ENCODE measurements around the gene CD8B2.
A peak's percentile ranks its signal among the peaks of the same experiment; 100 is the strongest.
"Not testable (repeated sequence)": the region's sequence is repeated elsewhere in the genome, so short reads cannot be mapped to it uniquely, and the experiment has no call there.

The CD8B2 gene

GRCh38 chr2:106486551-106487385, at the start of gene CD8B2:
Gene CD8B2, plus strand, starts transcription at chr2:106487364. Its CDS starts 63 bp downstream, at chr2:106487427.
- in situ Hi-C loops (cut with HindIII; ENCODE audit: low pct_unique_long_range_greater_than_20kb, low sequenced_read_pairs); DNase-seq (ENCODE audit: low read depth in 1 of 2, low spot score in 1 of 2): not testable (repeated sequence)

DNA sequence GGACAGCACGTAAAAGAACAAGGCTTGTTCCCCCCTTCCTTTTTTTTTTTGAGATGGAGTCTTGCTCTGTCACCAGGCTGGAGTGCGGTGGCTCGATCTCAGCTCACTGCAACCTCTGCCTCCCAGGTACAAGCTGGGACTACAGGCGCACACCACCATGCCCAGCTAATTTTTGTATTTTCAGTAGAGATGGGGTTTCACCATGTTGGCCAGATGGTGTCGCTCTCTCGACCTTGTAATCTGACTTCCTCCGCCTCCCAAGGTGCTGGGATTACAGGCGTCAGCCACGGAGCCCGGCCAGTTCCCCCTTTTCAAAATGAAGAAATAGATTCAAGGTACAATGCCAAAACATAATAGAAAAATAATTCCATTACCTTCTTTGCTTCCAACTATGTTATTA, 25.3 kb upstream of the CD8B2 start:
- DNase-seq (ENCODE audit: low read depth in 1 of 2, low spot score in 1 of 2); in situ Hi-C loops (cut with HindIII; ENCODE audit: low pct_unique_long_range_greater_than_20kb, low sequenced_read_pairs): not testable (repeated sequence)

GRCh38 chr2:106467516-106467915, 19.6 kb upstream of the CD8B2 start:
- DNase-seq (ENCODE audit: low read depth in 1 of 2, low spot score in 1 of 2); in situ Hi-C loops (cut with HindIII; ENCODE audit: low pct_unique_long_range_greater_than_20kb, low sequenced_read_pairs): not testable (repeated sequence)

DNA sequence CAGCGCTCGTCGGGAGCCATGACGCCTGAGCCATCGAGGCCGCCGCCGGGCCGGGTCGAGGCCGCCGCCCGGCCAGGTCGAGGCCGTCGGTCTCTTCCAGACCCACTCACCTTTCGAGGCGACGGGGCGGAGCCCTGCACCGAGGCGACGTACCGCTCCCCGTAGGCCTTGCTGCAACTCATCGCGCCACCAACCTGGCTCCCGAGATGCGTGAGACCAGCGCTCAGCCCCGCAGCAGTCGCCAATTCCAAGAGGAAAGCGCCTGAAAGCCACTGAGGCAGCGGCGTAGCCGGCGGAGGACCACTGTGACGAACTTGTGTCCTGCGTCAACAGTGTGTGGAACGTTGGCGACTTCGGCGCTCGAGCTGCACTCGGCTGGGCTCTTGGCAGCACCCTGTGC, 19.1 kb upstream of the CD8B2 start, which contains the start of gene RGPD3:
RGPD3 (minus strand) TSS at position 307 of the 400 bp plus-strand sequence; CDS start at position 182, 125 bp downstream.
- in situ Hi-C loops (cut with HindIII; ENCODE audit: low pct_unique_long_range_greater_than_20kb, low sequenced_read_pairs); DNase-seq (ENCODE audit: low read depth in 1 of 2, low spot score in 1 of 2): not testable (repeated sequence)

DNA sequence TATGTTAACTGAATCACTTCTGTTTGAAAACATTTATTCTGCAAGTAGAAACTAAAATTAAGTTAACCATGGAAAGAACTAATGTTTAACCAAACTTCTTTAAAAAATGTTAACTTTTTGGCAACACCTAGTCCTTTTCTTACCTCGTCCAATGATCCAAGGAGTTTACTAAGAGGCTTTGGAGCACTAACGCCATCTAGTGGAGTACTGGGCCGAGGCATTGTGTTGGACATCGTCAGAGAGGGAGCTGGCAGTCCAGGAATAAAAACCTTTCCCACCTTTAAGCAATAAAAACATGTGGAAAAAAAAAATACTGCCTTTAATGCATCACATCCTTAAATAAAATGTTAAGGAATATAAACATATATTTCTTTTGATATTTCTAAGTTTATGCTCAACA, 16.5 kb upstream of the CD8B2 start:
- DNase-seq (ENCODE audit: low read depth in 1 of 2, low spot score in 1 of 2); in situ Hi-C loops (cut with HindIII; ENCODE audit: low pct_unique_long_range_greater_than_20kb, low sequenced_read_pairs): not testable (repeated sequence)

GRCh38 chr2:106477647-106478046, 9.5 kb upstream of the CD8B2 start:
- in situ Hi-C loops (cut with HindIII; ENCODE audit: low pct_unique_long_range_greater_than_20kb, low sequenced_read_pairs); DNase-seq (ENCODE audit: low read depth in 1 of 2, low spot score in 1 of 2): not testable (repeated sequence)

DNA sequence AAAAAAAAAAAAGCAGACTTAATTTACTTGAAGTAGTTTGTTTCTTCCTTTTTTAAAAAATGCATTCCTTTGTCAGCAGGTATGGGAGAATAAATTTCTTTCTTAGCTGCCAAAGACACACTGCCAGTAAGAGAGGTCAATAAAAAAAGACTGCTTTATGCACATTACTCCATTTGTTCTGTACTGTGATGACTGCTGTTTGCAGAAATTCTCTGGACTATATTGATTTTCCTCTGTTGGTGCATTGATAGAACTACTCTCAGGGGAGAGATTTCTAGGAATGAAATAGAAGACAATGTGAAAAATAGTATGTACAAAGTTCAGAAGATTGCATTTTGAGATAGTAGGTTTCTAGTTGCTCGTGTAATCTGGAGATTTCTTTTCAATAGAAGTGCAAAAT, 7.6 kb upstream of the CD8B2 start:
- DNase-seq (ENCODE audit: low read depth in 1 of 2, low spot score in 1 of 2); in situ Hi-C loops (cut with HindIII; ENCODE audit: low pct_unique_long_range_greater_than_20kb, low sequenced_read_pairs): not testable (repeated sequence)

GRCh38 chr2:106487386-106488191, 425 bp downstream of the CD8B2 start:
- in situ Hi-C loops (cut with HindIII; ENCODE audit: low pct_unique_long_range_greater_than_20kb, low sequenced_read_pairs); DNase-seq (ENCODE audit: low read depth in 1 of 2, low spot score in 1 of 2): not testable (repeated sequence)

GRCh38 chr2:106489701-106490100, 2.5 kb downstream of the CD8B2 start:
- DNase-seq (ENCODE audit: low read depth in 1 of 2, low spot score in 1 of 2); in situ Hi-C loops (cut with HindIII; ENCODE audit: low pct_unique_long_range_greater_than_20kb, low sequenced_read_pairs): not testable (repeated sequence)

- DNase-seq (ENCODE audit: low read depth in 1 of 2, low spot score in 1 of 2); in situ Hi-C loops (cut with HindIII; ENCODE audit: low pct_unique_long_range_greater_than_20kb, low sequenced_read_pairs): not testable (repeated sequence)
Measured at GRCh38 chr2:106492399-106492798, 5.2 kb downstream of the CD8B2 start.

DNA sequence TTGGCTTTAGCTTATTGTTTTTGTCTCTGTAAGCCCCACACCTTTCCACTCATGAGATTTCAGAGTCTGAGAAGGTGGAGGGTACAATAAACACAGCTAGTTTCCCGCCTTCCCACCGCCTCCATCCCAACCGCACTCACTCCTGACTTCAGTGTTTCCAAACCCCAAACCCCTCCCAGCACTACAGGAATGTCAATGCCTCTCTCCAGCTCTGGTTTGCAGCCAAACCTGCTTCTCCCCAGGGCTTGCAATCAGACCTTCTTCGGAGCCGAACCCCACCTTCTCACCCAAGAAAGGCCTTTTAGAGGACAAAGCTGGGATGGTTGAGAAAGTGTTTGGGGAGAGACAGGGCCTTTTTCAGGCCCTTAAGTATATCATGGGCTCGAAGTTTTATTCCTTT, 5.7 kb downstream of the CD8B2 start:
- in situ Hi-C loops (cut with HindIII; ENCODE audit: low pct_unique_long_range_greater_than_20kb, low sequenced_read_pairs): not testable (repeated sequence)
- DNase-seq (ENCODE audit: low read depth in 1 of 2, low spot score in 1 of 2): peak; percentile 5 to 61

DNA sequence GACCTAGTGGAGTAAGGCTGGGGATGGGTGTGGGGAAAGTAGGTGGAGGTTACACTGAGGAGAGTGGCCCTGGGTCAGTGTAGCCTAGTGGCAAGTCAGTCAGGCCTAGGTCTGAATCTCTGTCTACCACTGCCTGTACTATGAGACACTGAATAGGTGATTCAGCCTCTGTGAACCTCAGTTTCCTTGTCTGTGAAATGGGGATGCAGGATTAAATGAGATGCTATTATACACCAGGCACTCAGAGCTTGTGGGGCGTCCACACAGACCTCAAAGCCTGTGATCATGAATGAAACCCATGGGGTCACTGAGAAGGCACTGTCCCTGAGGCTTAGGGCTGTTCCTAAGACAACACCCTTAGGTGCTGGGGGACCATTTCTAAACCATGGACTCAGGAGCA, 11.4 kb downstream of the CD8B2 start:
- in situ Hi-C loops (cut with HindIII; ENCODE audit: low pct_unique_long_range_greater_than_20kb, low sequenced_read_pairs); DNase-seq (ENCODE audit: low read depth in 1 of 2, low spot score in 1 of 2): not testable (repeated sequence)

DNA sequence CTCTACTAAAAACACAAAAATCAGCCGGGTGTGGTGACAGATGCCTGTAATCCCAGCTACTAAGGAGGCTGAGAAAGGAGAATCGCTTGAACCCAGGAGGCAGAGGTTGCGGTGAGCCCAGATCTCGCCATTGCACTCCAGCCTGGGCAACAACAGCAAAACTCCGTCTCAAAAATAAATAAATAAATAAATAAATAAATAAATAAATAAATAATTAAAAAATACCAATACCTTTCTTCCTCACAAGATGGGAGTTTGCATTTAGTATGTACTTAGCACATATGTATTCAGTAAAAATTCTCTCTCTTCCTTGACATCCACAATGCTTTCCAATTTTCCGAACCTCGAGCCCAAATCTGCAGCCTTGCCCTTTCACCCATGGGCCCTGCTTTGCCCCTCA, 13.2 kb downstream of the CD8B2 start:
- DNase-seq (ENCODE audit: low read depth in 1 of 2, low spot score in 1 of 2); in situ Hi-C loops (cut with HindIII; ENCODE audit: low pct_unique_long_range_greater_than_20kb, low sequenced_read_pairs): not testable (repeated sequence)

DNA sequence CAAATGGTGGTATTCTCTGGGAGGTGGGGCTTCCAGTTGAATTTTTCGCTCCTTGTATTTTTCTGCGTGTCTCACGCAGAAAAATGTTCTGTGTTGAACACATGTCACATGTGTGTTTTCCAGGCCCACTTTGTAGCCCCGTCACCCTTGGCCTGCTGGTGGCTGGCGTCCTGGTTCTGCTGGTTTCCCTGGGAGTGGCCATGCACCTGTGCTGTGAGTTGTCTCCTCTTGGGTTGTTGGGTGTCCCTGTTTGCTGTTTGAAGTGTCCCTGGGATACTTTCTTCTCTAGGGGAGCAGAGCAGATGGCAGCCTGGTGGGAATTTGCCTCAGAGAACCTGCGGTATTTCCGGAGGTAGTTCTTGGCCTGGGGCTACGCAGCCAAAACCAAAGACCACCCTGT, 15.2 kb downstream of the CD8B2 start:
- DNase-seq (ENCODE audit: low read depth in 1 of 2, low spot score in 1 of 2); in situ Hi-C loops (cut with HindIII; ENCODE audit: low pct_unique_long_range_greater_than_20kb, low sequenced_read_pairs): not testable (repeated sequence)

DNA sequence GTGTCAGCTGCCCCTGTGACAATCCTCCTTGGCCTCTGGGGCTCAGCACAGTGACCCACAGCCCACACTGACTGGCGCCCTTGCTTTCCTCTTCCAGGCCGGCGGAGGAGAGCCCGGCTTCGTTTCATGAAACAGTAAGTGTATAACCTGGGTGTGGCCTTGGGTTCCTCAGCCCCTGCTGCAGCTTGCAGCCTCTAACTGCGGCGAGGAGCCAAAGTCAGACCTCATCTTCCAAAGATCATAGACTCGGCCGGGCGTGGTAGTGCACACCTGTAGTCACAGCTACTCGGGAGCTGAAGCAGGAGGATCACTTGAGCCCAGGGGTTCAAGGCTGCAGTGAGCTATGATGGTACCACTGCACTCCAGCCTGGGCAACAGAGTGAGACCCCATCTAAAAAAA, 17.0 kb downstream of the CD8B2 start:
- in situ Hi-C loops (cut with HindIII; ENCODE audit: low pct_unique_long_range_greater_than_20kb, low sequenced_read_pairs); DNase-seq (ENCODE audit: low read depth in 1 of 2, low spot score in 1 of 2): not testable (repeated sequence)

GRCh38 chr2:106504787-106505186, 17.6 kb downstream of the CD8B2 start:
- DNase-seq (ENCODE audit: low read depth in 1 of 2, low spot score in 1 of 2); in situ Hi-C loops (cut with HindIII; ENCODE audit: low pct_unique_long_range_greater_than_20kb, low sequenced_read_pairs): not testable (repeated sequence)

DNA sequence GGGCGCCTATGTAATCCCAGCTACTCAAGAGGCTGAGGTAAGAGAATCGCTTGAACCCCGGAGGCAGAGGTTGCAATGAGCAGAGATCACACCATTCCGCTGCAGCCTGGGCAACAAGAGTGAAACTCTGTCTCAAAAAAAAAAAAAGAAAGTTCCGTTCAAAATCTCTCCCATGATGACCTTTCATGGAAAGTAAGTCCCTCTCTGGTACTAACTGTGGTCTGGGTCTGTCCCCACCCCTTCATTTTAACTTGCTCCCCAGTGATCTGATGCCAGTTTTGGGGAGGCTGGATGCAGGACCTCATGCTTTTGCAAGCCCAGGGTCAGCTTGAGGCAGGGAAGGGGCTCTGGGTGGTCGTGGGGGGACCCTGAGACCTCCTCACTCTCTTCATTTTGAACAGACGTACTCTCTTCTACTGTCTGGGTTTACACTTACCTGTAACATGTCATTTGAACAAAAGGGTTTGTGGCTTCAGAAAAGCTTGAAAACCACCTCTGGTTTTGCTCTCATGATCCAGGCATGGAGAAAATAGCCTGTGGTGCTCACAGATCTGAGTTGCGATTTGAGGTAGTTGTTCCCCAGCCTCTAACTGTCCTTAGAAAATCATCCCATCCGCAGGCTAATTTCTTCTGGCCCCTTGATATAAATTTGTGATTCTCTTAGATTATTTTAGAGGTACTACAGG, 19.0 kb downstream of the CD8B2 start:
- in situ Hi-C loops (cut with HindIII; ENCODE audit: low pct_unique_long_range_greater_than_20kb, low sequenced_read_pairs); DNase-seq (ENCODE audit: low read depth in 1 of 2, low spot score in 1 of 2): not testable (repeated sequence)
